ENCODE measurements around the gene MEFV. TPM values are rescaled to one million over a fixed set of nuclear protein-coding genes. Genes with fewer than 3 reads are reported as not detected.

Gene MEFV
- total and polyA plus RNA-seq, 2 of the 13 experiments (the other 11 are each of a cell fraction or from before 2014, with no cell fraction given): 0.22 TPM; not detected in 1

DNA sequence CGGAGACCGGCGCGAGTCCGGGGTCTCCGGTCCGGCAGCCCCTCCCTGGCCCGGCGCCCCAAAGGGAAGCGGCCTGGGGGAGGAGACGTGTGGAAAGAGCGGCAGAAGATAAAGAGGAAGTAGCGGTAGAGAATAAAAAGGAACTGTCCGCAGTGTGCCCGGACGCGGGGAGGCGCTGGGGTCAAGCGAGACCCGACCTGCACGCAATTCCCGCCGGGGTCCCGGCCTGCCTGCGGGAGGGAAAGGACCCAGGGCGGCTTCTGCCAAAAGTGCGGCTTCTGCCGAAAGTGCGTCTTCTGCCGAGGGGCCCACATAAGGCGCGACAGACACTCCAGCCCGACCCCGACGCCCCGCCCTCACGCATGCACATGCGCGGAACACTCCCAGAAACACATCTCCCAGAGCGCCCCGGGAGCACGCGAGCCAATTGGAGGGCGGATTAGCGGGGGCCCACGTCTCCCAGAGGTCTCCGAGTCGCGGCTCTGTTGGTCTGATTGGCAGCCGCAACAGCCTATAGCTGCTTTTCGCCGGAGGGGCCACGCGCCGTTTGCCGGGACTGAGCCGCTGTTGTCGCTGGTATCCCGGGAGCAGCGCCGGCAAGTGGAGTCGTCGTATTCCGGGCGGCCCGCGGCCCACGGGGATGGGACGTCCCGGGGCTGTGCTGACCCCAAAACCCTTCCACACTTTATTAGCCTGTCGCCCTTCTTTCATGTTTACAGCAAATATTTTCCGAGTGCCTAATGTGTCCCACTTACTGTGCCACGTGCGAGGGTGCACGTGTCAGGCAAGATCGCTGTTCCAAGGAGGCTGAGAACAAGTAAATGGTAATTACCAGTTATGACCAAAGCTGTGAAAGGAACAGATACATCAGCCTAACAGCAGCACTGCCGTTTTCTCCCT is 8.0 kb upstream of the MEFV start (continued):
- TF ChIP-seq SIX1 (CRISPR knock-in tag; IDR thresholded peaks at IDR 0.05; ENCODE audit: borderline replicate concordance) (no peak), ZNF652 (CRISPR knock-in tag; IDR thresholded peaks at IDR 0.05; ENCODE audit: borderline replicate concordance, low read depth) (no peak), RBFOX2 (IDR thresholded peaks at IDR 0.05; ENCODE audit: low read depth, low read length) (peak; percentile 92), GTF3A (CRISPR knock-in tag; conservative IDR thresholded peaks at IDR 0.05) (no peak), PHF21A (CRISPR knock-in tag; IDR thresholded peaks at IDR 0.05) (peak; percentile 68), ZKSCAN5 (CRISPR knock-in tag; IDR thresholded peaks at IDR 0.05) (no peak), NFAT5 (CRISPR knock-in tag; IDR thresholded peaks at IDR 0.05) (no peak; the same call in none of the 2 replicates), KLF16 (CRISPR knock-in tag; IDR thresholded peaks at IDR 0.05) (peak in 1 of 2 experiments; percentile 61; a peak in 1 of 4 replicates), FOXO1 (CRISPR knock-in tag; IDR thresholded peaks at IDR 0.05) (0 out of 2 replicates have a peak, but pooled peaks have one; percentile 37), HBP1 (CRISPR knock-in tag; IDR thresholded peaks at IDR 0.05; ENCODE audit: low read depth) (no peak), ZNF549 (CRISPR knock-in tag; IDR thresholded peaks at IDR 0.05) (no peak), NCOA1 (CRISPR knock-in tag; IDR thresholded peaks at IDR 0.05) (no peak), MZF1 (CRISPR knock-in tag; IDR thresholded peaks at IDR 0.05; ENCODE audit: borderline replicate concordance) (peak; percentile 94), NBN (conservative IDR thresholded peaks at IDR 0.05) (no peak), ZNF562 (CRISPR knock-in tag; IDR thresholded peaks at IDR 0.05; ENCODE audit: borderline replicate concordance) (no peak), MATR3 (CRISPR knock-in tag; IDR thresholded peaks at IDR 0.05) (no peak)
- TF ChIP-seq, protein P1, sequence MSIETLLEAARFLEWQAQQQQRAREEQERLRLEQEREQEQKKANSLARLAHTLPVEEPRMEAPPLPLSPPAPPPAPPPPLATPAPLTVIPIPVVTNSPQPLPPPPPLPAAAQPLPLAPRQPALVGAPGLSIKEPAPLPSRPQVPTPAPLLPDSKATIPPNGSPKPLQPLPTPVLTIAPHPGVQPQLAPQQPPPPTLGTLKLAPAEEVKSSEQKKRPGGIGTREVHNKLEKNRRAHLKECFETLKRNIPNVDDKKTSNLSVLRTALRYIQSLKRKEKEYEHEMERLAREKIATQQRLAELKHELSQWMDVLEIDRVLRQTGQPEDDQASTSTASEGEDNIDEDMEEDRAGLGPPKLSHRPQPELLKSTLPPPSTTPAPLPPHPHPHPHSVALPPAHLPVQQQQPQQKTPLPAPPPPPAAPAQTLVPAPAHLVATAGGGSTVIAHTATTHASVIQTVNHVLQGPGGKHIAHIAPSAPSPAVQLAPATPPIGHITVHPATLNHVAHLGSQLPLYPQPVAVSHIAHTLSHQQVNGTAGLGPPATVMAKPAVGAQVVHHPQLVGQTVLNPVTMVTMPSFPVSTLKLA (IDR thresholded peaks at IDR 0.05): peak; percentile 89
- TF ChIP-seq, protein P2, sequence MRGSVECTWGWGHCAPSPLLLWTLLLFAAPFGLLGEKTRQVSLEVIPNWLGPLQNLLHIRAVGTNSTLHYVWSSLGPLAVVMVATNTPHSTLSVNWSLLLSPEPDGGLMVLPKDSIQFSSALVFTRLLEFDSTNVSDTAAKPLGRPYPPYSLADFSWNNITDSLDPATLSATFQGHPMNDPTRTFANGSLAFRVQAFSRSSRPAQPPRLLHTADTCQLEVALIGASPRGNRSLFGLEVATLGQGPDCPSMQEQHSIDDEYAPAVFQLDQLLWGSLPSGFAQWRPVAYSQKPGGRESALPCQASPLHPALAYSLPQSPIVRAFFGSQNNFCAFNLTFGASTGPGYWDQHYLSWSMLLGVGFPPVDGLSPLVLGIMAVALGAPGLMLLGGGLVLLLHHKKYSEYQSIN (CRISPR knock-in tag; IDR thresholded peaks at IDR 0.05; ENCODE audit: borderline replicate concordance): no peak
- TF ChIP-seq, protein P3, sequence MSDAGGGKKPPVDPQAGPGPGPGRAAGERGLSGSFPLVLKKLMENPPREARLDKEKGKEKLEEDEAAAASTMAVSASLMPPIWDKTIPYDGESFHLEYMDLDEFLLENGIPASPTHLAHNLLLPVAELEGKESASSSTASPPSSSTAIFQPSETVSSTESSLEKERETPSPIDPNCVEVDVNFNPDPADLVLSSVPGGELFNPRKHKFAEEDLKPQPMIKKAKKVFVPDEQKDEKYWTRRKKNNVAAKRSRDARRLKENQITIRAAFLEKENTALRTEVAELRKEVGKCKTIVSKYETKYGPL (CRISPR knock-in tag; IDR thresholded peaks at IDR 0.05): no peak
